LNCaP clone FGC (cell line): ENCODE results near the gene MEF2D.

Experiments used
- DNase-seq: peaks from one replicate; pipeline ENCODE4 v3.0.0-alpha.2; 2011; ENCODE audit warnings: low read depth
- H3K4me3 ChIP-seq: 2 replicates; pipeline ENCODE4 v1.5.1; 2011; ENCODE audit warnings: mild to moderate bottlenecking, low read depth, low read length, control low read depth
- TF ChIP-seq, protein P1 (sequence below): IDR thresholded peaks from 2 replicates; pipeline ENCODE4 v1.5.1; 2012; ENCODE audit warnings: mild to moderate bottlenecking; ENCODE audit not compliant: control insufficient read depth, insufficient read depth; ENCODE audit errors: extremely low read depth

The MEF2D gene

GRCh38 chr1:156456625-156457465, 43.7 kb downstream of the MEF2D start:
- H3K4me3 ChIP-seq, result peak overlapping the region; percentile 47
- TF ChIP-seq, protein P1, sequence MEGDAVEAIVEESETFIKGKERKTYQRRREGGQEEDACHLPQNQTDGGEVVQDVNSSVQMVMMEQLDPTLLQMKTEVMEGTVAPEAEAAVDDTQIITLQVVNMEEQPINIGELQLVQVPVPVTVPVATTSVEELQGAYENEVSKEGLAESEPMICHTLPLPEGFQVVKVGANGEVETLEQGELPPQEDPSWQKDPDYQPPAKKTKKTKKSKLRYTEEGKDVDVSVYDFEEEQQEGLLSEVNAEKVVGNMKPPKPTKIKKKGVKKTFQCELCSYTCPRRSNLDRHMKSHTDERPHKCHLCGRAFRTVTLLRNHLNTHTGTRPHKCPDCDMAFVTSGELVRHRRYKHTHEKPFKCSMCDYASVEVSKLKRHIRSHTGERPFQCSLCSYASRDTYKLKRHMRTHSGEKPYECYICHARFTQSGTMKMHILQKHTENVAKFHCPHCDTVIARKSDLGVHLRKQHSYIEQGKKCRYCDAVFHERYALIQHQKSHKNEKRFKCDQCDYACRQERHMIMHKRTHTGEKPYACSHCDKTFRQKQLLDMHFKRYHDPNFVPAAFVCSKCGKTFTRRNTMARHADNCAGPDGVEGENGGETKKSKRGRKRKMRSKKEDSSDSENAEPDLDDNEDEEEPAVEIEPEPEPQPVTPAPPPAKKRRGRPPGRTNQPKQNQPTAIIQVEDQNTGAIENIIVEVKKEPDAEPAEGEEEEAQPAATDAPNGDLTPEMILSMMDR, result no peak
- DNase-seq, result peak; percentile 99

DNA sequence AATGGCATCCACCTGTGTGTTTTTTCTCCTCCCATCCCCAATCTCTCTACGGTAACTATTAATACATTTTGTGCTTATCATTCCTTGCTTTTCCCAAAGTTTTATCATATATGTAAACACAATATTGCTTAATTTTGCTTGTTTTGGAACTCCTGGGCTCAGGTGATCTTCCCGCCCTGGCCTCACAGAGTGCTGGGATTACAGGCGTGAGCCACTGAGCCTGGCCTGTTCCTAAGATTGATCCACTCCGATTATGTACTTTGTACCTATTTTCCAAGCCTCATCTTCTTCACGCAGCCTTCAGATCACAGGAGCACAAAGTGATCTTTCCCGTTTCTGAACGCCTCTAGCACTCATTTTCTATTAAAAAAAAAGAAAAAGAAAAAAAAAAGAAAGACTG, 45.2 kb downstream of the MEF2D start:
- TF ChIP-seq, protein P1, result no peak
- H3K4me3 ChIP-seq, result no peak overlapping the region
- DNase-seq, result no peak

DNA sequence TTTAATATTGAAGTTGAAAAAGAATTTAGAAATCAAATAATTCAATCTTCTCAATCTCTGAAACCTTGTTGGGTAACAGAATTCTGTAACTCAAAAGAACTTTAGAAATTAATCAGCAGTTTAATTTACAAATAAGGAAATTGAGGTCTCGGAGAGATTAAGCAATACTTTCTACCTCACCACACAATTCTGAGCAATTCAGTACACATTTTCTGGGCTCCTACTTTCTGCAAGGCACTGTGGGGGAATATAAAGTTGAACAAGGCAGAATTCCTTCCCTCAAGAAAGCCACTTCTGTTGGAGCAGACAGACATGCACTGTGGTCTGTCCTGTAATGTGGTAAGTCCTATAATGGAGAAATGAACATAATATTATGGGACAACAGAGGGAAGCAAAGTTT, 47.7 kb downstream of the MEF2D start:
- DNase-seq, result no peak
- TF ChIP-seq, protein P1, result no peak
- H3K4me3 ChIP-seq, result no peak overlapping the region

DNA sequence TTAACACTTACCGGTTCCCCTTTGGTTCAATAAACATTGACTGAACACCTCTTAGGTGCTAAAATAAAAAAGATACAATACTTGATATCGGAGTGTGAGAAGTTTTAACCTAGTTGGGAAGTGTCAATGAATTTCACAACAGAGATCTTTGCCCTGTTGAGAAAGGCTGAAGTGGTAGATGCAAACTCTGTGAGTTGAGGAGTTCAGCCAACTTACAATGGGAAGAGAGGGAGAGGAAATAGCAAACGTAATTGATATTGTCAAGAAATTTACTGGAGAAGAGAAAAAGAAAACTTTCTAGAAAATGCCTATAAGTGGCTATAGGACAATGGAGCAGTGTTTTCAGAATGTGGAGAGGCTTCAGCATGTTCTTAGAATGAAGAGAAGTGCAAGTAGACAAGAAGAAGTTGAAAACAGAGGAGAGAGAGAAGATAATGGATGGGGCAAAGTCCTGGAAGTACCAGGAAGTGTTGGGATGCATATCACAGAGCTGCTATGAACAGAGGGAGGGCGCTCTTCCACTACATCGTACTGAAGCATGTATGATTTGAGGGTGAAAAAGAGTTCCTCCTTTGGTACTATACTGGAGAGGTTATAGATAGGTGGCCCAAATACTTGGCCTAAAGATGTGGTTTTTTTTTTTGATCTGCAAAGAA, 48.9 kb downstream of the MEF2D start:
- H3K4me3 ChIP-seq, result no peak overlapping the region
- no peak for DNase-seq
- TF ChIP-seq, protein P1, result no peak

GRCh38 chr1:156448134-156448967, 52.2 kb downstream of the MEF2D start:
- no peak for DNase-seq
- TF ChIP-seq, protein P1, result no peak
- no peak overlapping the region for H3K4me3 ChIP-seq

DNA sequence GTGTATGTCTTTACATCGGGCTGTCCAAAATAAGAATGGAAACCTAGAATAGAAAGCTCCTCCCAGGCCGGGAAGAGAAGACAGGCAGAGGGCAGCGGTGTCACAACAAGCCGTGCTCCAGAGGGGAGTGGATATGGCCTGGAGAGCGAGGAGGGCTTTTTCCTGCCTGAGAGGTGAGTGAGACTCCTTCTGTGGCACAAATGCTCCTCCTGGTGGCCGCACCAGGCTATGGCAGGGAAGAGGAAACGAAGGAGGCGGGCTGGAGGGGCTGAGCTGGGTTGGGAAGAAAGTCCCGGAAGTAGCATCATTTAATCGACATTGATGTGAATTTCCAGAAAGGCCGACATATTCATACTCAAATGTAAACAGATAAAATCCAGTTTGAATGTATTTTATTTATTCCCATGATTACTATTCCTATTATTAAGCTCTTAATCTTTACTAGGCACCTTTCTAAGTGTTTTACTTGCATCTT, 54.7 kb downstream of the MEF2D start:
- no peak overlapping the region for H3K4me3 ChIP-seq
- peak; percentile 28 for DNase-seq
- TF ChIP-seq, protein P1, result peak; percentile 96
